K562 treated with DMSO at 1 percent for 4 hours (cell line): ENCODE data around the gene MACIR. TPM values are rescaled to one million over a fixed set of nuclear protein-coding genes. Genes with fewer than 3 reads are reported as not detected.

Source experiments
- total RNA-seq: library from RNA; unstranded; fragments of 300-600 nt; gene quantifications from 2 replicates; pipeline ENCODE4 v1.2.3, GENCODE V29; 2022; ENCODE audit not compliant: insufficient read depth

The MACIR gene, protein sequence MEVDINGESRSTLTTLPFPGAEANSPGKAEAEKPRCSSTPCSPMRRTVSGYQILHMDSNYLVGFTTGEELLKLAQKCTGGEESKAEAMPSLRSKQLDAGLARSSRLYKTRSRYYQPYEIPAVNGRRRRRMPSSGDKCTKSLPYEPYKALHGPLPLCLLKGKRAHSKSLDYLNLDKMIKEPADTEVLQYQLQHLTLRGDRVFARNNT
- total RNA-seq, result 4.5 and 5.3 TPM in 2 replicates

DNA sequence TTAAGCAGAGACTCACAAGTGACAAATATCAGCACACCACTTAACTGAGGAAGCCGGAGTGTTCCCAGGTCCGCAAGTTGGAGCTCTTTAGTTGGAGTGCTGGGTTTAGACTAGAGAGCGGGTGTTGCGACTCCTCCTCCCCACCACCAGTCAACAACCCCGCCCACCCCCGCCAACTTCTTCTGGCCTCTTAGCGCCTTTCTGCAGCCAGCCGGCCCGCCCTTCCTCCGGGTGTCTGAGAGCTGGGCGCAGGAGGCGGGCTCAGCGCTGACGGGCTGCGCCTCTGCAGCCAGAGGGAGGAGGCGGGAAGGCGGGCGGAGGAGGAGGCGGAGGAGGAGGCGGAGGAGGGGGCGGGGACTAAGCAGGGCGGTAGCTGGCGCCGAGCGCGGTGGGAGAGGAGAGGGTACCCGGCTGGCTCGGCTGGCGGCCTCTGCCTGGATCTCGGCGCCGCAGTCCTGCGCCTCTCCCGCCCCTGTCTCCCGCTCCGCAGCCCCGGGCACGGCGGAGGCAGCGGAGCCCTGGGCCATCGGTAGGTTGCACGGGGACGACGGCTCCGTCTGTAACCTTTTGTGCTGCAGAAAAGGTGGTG is at the start of gene MACIR:
Gene MACIR (plus strand): TSS at position 396 of the 589 bp plus-strand sequence. CDS start 17,157 bp downstream, outside the sequence.

Other genes with a start within 250 kb of the MACIR start
- 2.7 and 3.4 TPM in 2 replicates for gene GIN1, start 138.6 kb upstream of the MACIR start, total RNA-seq
- 33.1 and 39.6 TPM in 2 replicates for gene PPIP5K2, start 138.5 kb upstream of the MACIR start, total RNA-seq